GM23338 (cell line): ENCODE measurements around the gene RERGL. TPM values are rescaled to one million over a fixed set of nuclear protein-coding genes. Genes with fewer than 3 reads are reported as not detected.

Source experiments
- ATAC-seq: fragments of 200-7000 bp; cut with Tn5 transposase; 3 replicates; pipeline ENCODE4 v1.9.1; 2020
- DNase-seq: peaks from one replicate; pipeline ENCODE4 v3.0.0-alpha.2; 2015; ENCODE audit warnings: low spot score
- H2AFZ ChIP-seq: fragments of 200-600 bp; sonication (generic); 2 replicates; pipeline ENCODE4 v1.8.0; 2016; ENCODE audit warnings: antibody characterized with exemption, mild to moderate bottlenecking, moderate library complexity
- H3F3A ChIP-seq: fragments of 200-600 bp; sonication (generic); replicated peaks from 2 replicates; pipeline ENCODE4 v1.8.0; 2017; ENCODE audit warnings: antibody characterized with exemption, mixed run types, low read depth
- H3K27ac ChIP-seq: fragments of 200-600 bp; sonication (generic); 2 replicates; pipeline ENCODE4 v1.6.1; 2016; ENCODE audit warnings: low read depth
- H3K27me3 ChIP-seq: fragments of 200-600 bp; sonication (generic); 2 replicates; pipeline ENCODE4 v1.8.0; 2016; ENCODE audit warnings: mild to moderate bottlenecking, mixed run types, moderate library complexity; ENCODE audit not compliant: insufficient read depth
- H3K36me3 ChIP-seq: fragments of 200-600 bp; sonication (generic); 2 replicates; pipeline ENCODE4 v1.8.0; 2016; ENCODE audit warnings: mild to moderate bottlenecking; ENCODE audit not compliant: insufficient read depth
- H3K4me1 ChIP-seq: fragments of 200-600 bp; sonication (generic); 2 replicates; pipeline ENCODE4 v1.8.0; 2016; ENCODE audit warnings: mild to moderate bottlenecking, moderate library complexity; ENCODE audit not compliant: insufficient read depth
- H3K4me2 ChIP-seq: fragments of 200-600 bp; sonication (generic); 2 replicates; pipeline ENCODE4 v1.7.1; 2017; ENCODE audit warnings: mixed run types
- H3K4me3 ChIP-seq: fragments of 200-600 bp; sonication (generic); 2 replicates; pipeline ENCODE4 v1.6.1; 2016; ENCODE audit warnings: mixed run types
- H3K79me2 ChIP-seq: fragments of 200-600 bp; sonication (generic); replicated peaks from 2 replicates; pipeline ENCODE4 v1.8.0; 2017; ENCODE audit warnings: mild to moderate bottlenecking; ENCODE audit not compliant: insufficient read depth
- H3K9me2 ChIP-seq: fragments of 200-600 bp; sonication (generic); 2 replicates; pipeline ENCODE4 v1.8.0; 2017; ENCODE audit not compliant: insufficient read depth
- H4K20me1 ChIP-seq: fragments of 200-600 bp; sonication (generic); replicated peaks from 2 replicates; pipeline ENCODE4 v1.8.0; 2017; ENCODE audit warnings: mild to moderate bottlenecking; ENCODE audit not compliant: insufficient read depth
- H3K27ac Mint-ChIP-seq: 2 replicates; pipeline ENCODE4 v1.8.0; 2020; ENCODE audit warnings: inconsistent platforms, mild to moderate bottlenecking, moderate library complexity, mixed read lengths
- H3K27me3 Mint-ChIP-seq: 3 replicates; pipeline ENCODE4 v1.8.0; 2022; ENCODE audit warnings: low read depth, mild to moderate bottlenecking, moderate library complexity, mixed read lengths, inconsistent platforms; ENCODE audit not compliant: insufficient read depth, poor library complexity
- H3K36me3 Mint-ChIP-seq: 3 replicates; pipeline ENCODE4 v1.8.0; 2021; ENCODE audit warnings: low read depth, mild to moderate bottlenecking, inconsistent platforms, moderate library complexity, mixed read lengths
- H3K4me1 Mint-ChIP-seq: 3 replicates; pipeline ENCODE4 v1.8.0; 2020; ENCODE audit warnings: mild to moderate bottlenecking, inconsistent platforms, mixed read lengths
- H3K4me3 Mint-ChIP-seq: 3 replicates; pipeline ENCODE4 v1.8.0; 2021; ENCODE audit warnings: moderate library complexity, mild to moderate bottlenecking, inconsistent platforms, mixed read lengths
- H3K9me3 Mint-ChIP-seq: 3 replicates; pipeline ENCODE4 v1.8.0; 2020; ENCODE audit warnings: moderate library complexity, mild to moderate bottlenecking, inconsistent platforms, mixed read lengths
- CREB1 ChIP-seq: fragments of 250-450 bp; sonication (Bioruptor Pico); IDR thresholded peaks from 2 replicates; pipeline ENCODE4 v1.5.0; 2020; ENCODE audit warnings: low read depth, mild to moderate bottlenecking, moderate library complexity
- ETS1 ChIP-seq: IDR thresholded peaks from 2 replicates; pipeline ENCODE4 v1.6.1; 2016; ENCODE audit warnings: antibody characterized with exemption
- JUNB ChIP-seq: IDR thresholded peaks from one replicate; pipeline ENCODE4 v1.6.1; 2016; ENCODE audit warnings: antibody characterized with exemption; ENCODE audit not compliant: unreplicated experiment
- NANOG ChIP-seq: IDR thresholded peaks from 2 replicates; pipeline ENCODE4 v1.6.1; 2016; ENCODE audit warnings: antibody characterized with exemption, borderline replicate concordance
- POLR2AphosphoS5 ChIP-seq: IDR thresholded peaks from 2 replicates; pipeline ENCODE4 v1.6.1; 2016; ENCODE audit warnings: antibody characterized with exemption, low read depth
- STAT1 ChIP-seq: IDR thresholded peaks from one replicate; pipeline ENCODE4 v1.6.1; 2016; ENCODE audit warnings: antibody characterized with exemption; ENCODE audit not compliant: unreplicated experiment
- ZNF114 ChIP-seq: fragments of 250-450 bp; sonication (Bioruptor Pico); IDR thresholded peaks from 2 replicates; pipeline ENCODE4 v1.5.0; 2020; ENCODE audit warnings: mild to moderate bottlenecking, moderate library complexity
- polyA plus RNA-seq: library from polyadenylated mRNA; unstranded; fragments of >200 nt; fragmentation: Nextera tagmentation; extraction: Ambion mirVana; gene quantifications from 2 replicates; pipeline ENCODE4 v1.2.1, GENCODE V29; 2016
- total RNA-seq: library from RNA; depleted of rRNA; stranded (reverse); fragments of >200 nt; shearing (Covaris generic); gene quantifications from 2 replicates; pipeline ENCODE4 v1.2.3, GENCODE V29; 2014
- TF ChIP-seq, protein P1 (sequence below): fragments of 250-450 bp; sonication (Bioruptor Pico); IDR thresholded peaks from 2 replicates; pipeline ENCODE4 v1.5.0; 2020; ENCODE audit warnings: mild to moderate bottlenecking, moderate library complexity

The RERGL gene
- total and polyA plus RNA-seq, 2 experiments from 2014 or later = not detected

DNA sequence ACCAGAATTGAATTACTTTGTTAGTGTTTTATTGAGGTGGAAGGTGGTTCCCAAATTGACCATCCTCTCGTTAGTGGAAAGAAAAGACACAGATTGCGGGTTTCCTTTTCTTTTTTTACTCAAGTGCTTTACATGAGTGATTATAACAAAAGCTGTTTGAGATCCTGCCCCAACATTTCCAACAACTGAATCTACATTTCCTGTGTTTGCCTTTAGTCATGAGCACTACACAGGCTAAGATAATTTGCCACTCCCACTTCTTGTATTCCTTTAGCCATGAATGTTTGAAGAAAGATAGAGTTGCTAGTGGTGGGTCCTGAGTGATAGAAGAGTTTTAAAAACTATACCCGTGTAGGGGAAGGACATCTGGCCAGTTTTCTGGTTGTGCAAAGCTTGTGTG is 16.0 kb downstream of the RERGL start (continued):
- TF ChIP-seq, protein P1, sequence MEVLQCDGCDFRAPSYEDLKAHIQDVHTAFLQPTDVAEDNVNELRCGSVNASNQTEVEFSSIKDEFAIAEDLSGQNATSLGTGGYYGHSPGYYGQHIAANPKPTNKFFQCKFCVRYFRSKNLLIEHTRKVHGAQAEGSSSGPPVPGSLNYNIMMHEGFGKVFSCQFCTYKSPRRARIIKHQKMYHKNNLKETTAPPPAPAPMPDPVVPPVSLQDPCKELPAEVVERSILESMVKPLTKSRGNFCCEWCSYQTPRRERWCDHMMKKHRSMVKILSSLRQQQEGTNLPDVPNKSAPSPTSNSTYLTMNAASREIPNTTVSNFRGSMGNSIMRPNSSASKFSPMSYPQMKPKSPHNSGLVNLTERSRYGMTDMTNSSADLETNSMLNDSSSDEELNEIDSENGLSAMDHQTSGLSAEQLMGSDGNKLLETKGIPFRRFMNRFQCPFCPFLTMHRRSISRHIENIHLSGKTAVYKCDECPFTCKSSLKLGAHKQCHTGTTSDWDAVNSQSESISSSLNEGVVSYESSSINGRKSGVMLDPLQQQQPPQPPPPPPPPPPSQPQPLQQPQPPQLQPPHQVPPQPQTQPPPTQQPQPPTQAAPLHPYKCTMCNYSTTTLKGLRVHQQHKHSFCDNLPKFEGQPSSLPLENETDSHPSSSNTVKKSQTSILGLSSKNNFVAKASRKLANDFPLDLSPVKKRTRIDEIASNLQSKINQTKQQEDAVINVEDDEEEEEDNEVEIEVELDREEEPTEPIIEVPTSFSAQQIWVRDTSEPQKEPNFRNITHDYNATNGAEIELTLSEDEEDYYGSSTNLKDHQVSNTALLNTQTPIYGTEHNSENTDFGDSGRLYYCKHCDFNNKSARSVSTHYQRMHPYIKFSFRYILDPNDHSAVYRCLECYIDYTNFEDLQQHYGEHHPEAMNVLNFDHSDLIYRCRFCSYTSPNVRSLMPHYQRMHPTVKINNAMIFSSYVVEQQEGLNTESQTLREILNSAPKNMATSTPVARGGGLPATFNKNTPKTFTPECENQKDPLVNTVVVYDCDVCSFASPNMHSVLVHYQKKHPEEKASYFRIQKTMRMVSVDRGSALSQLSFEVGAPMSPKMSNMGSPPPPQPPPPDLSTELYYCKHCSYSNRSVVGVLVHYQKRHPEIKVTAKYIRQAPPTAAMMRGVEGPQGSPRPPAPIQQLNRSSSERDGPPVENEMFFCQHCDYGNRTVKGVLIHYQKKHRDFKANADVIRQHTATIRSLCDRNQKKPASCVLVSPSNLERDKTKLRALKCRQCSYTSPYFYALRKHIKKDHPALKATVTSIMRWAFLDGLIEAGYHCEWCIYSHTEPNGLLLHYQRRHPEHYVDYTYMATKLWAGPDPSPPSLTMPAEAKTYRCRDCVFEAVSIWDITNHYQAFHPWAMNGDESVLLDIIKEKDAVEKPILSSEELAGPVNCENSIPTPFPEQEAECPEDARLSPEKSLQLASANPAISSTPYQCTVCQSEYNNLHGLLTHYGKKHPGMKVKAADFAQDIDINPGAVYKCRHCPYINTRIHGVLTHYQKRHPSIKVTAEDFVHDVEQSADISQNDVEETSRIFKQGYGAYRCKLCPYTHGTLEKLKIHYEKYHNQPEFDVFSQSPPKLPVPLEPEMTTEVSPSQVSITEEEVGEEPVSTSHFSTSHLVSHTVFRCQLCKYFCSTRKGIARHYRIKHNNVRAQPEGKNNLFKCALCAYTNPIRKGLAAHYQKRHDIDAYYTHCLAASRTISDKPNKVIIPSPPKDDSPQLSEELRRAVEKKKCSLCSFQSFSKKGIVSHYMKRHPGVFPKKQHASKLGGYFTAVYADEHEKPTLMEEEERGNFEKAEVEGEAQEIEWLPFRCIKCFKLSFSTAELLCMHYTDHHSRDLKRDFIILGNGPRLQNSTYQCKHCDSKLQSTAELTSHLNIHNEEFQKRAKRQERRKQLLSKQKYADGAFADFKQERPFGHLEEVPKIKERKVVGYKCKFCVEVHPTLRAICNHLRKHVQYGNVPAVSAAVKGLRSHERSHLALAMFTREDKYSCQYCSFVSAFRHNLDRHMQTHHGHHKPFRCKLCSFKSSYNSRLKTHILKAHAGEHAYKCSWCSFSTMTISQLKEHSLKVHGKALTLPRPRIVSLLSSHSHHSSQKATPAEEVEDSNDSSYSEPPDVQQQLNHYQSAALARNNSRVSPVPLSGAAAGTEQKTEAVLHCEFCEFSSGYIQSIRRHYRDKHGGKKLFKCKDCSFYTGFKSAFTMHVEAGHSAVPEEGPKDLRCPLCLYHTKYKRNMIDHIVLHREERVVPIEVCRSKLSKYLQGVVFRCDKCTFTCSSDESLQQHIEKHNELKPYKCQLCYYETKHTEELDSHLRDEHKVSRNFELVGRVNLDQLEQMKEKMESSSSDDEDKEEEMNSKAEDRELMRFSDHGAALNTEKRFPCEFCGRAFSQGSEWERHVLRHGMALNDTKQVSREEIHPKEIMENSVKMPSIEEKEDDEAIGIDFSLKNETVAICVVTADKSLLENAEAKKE (CRISPR knock-in tag) = no peak
- no peak for TF ChIP-seq NANOG
- no peak for TF ChIP-seq JUNB
- no peak for TF ChIP-seq CREB1 (CRISPR knock-in tag)
- TF ChIP-seq ETS1 = no peak
- TF ChIP-seq POLR2AphosphoS5 = no peak

DNA sequence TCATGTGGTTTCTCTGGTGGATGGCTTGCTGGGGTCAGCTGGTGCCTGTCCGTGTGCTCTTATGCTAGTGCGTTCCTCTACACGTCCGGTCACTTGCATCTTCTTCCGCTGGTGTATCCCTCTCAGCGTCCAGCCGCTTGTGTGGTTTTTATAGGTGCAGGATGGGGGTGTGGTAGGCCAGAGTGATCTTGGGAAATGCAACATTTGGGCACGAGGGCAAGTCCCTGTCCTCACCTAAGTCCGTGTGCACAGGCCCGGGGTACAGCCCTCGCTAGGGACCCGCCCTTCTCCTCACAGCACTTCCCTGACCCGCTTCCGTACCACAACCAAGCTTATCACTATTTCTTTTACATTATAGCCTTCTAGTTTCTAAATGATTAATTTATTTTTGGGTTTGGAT is 17.3 kb downstream of the RERGL start:
- H3K36me3 Mint-ChIP-seq = no peaks in the 10 kb centered on the region
- Histone ChIP-seq H3K36me3 (no peaks in the 10 kb centered on the region; the same call in 1 of the 2 replicates), H3K9me2 (no peaks in the 10 kb centered on the region)
- no peak for TF ChIP-seq NANOG
- TF ChIP-seq POLR2AphosphoS5 = no peak
- TF ChIP-seq ZNF114 (CRISPR knock-in tag) = no peak
- TF ChIP-seq, protein P1 (CRISPR knock-in tag) = no peak
- no peak for TF ChIP-seq CREB1 (CRISPR knock-in tag)
- no peak for TF ChIP-seq STAT1

More for the DNA sequence above, 17.3 kb downstream of the RERGL start:
- Mint-ChIP-seq H3K4me3 (no peak overlapping the region), H3K27ac (no peak overlapping the region), H3K9me3 (no peaks in the 10 kb centered on the region), H3K27me3 (no peaks in the 10 kb centered on the region), H3K4me1 (peaks cover 23% of the 10 kb centered on the region)
- Histone ChIP-seq H2AFZ (no peak overlapping the region), H4K20me1 (no peaks in the 10 kb centered on the region), H3K27me3 (no peaks in the 10 kb centered on the region; the same call in 1 of the 2 replicates), H3K4me1 (peaks cover 14% of the 10 kb centered on the region; the same call in 1 of the 2 replicates), H3K79me2 (no peaks in the 10 kb centered on the region), H3K4me2 (no peak overlapping the region), H3F3A (no peaks in the 10 kb centered on the region), H3K27ac (no peak overlapping the region), H3K4me3 (no peak overlapping the region)
- DNase-seq (no peak), ATAC-seq (no peak)
